GM10266 (cell line): ENCODE data around the gene H3-3A.

Experiments
- DNase-seq: peaks from one replicate; pipeline ENCODE4 v3.0.0; 2012; ENCODE audit errors: extremely low spot score
- CTCF ChIP-seq: IDR thresholded peaks from 2 replicates; pipeline ENCODE4 v1.5.1; 2012; ENCODE audit warnings: mild to moderate bottlenecking, low read depth; ENCODE audit not compliant: control insufficient read depth, insufficient read depth; ENCODE audit errors: missing control alignments

H3-3A gene

GRCh38 chr1:226062558-226063223, at the start of gene H3-3A:
Gene H3-3A (plus strand): TSS chr1:226062716. CDS start chr1:226064352, 1,636 bp downstream.
- peak; percentile 98 for DNase-seq
- no peak for TF ChIP-seq CTCF

GRCh38 chr1:226017070-226017469, 45.4 kb upstream of the H3-3A start:
- DNase-seq = no peak
- no peak for TF ChIP-seq CTCF

- TF ChIP-seq CTCF = no peak
- no peak for DNase-seq
Measured at GRCh38 chr1:226019572-226019971, 42.9 kb upstream of the H3-3A start.

GRCh38 chr1:226021401-226021800, 41.1 kb upstream of the H3-3A start:
- no peak for DNase-seq
- TF ChIP-seq CTCF = no peak

- TF ChIP-seq CTCF = no peak
Measured at GRCh38 chr1:226021801-226022200, 40.7 kb upstream of the H3-3A start.

GRCh38 chr1:226023735-226024134, 38.8 kb upstream of the H3-3A start:
- no peak for TF ChIP-seq CTCF
- no peak for DNase-seq

More at GRCh38 chr1:226021801-226022200, 40.7 kb upstream of the H3-3A start:
- DNase-seq = no peak

GRCh38 chr1:226026833-226027232, 35.7 kb upstream of the H3-3A start:
- no peak for DNase-seq
- TF ChIP-seq CTCF = no peak
